Ishikawa (cell line): Measurements from ENCODE around the gene NUAK1.
A peak's percentile ranks its signal among the peaks of the same experiment; 100 is the strongest.

Experiments
- CEBPB ChIP-seq: IDR thresholded peaks from 2 replicates; pipeline ENCODE4 v1.6.1; 2012
- CREB1 ChIP-seq: IDR thresholded peaks from 2 replicates; pipeline ENCODE4 v1.6.1; 2012; ENCODE audit warnings: low read depth
- EGR1 ChIP-seq: IDR thresholded peaks from 2 replicates; pipeline ENCODE4 v1.6.1; 2012
- EP300 ChIP-seq: IDR thresholded peaks from 2 replicates; pipeline ENCODE4 v1.6.1; 2012; ENCODE audit warnings: borderline replicate concordance
- FOXM1 ChIP-seq: IDR thresholded peaks from 2 replicates; pipeline ENCODE4 v1.6.1; 2012; ENCODE audit warnings: low read depth, borderline replicate concordance
- MAX ChIP-seq: IDR thresholded peaks from 2 replicates; pipeline ENCODE4 v1.6.1; 2012
- NFIC ChIP-seq: IDR thresholded peaks from 2 replicates; pipeline ENCODE4 v1.6.1; 2012
- RAD21 ChIP-seq: IDR thresholded peaks from 2 replicates; pipeline ENCODE4 v1.6.1; 2012; ENCODE audit warnings: low read depth
- REST ChIP-seq: IDR thresholded peaks from 2 replicates; pipeline ENCODE4 v1.6.1; 2012; ENCODE audit warnings: low read depth, mild to moderate bottlenecking
- TAF1 ChIP-seq: IDR thresholded peaks from 2 replicates; pipeline ENCODE4 v1.6.1; 2012; ENCODE audit warnings: low read depth, mild to moderate bottlenecking
- TCF12 ChIP-seq: IDR thresholded peaks from 2 replicates; pipeline ENCODE4 v1.6.1; 2012; ENCODE audit warnings: low read depth
- TEAD4 ChIP-seq: IDR thresholded peaks from 2 replicates; pipeline ENCODE4 v1.6.1; 2012
- USF1 ChIP-seq: IDR thresholded peaks from 2 replicates; pipeline ENCODE4 v1.6.1; 2012
- YY1 ChIP-seq: IDR thresholded peaks from 2 replicates; pipeline ENCODE4 v1.6.1; 2012; ENCODE audit warnings: low read depth
- ZBTB7A ChIP-seq: IDR thresholded peaks from 2 replicates; pipeline ENCODE4 v1.6.1; 2012; ENCODE audit warnings: low read depth

Gene NUAK1

GRCh38 chr12:106084014-106084671, 54.6 kb downstream of the NUAK1 start:
- TF ChIP-seq TAF1 (0 out of 2 replicates have a peak, but pooled peaks have one; percentile 34), NFIC (peak; percentile 49), FOXM1 (peak; percentile 66; the same call in 1 of the 2 replicates), USF1 (no peak), CEBPB (no peak), EGR1 (no peak), CREB1 (no peak), EP300 (peak; percentile 88), MAX (no peak), TEAD4 (peak; percentile 97), TCF12 (peak; percentile 88), REST (no peak), ZBTB7A (no peak), RAD21 (no peak; the same call in 1 of the 2 replicates), YY1 (no peak)

- TF ChIP-seq TCF12: no peak
- no peak for TF ChIP-seq TAF1
- no peak for TF ChIP-seq REST
- no peak for TF ChIP-seq CREB1
- no peak for TF ChIP-seq YY1
Measured at GRCh38 chr12:106082216-106083175, 56.3 kb downstream of the NUAK1 start.

- TF ChIP-seq USF1: no peak
Measured at GRCh38 chr12:106081606-106082005, 57.1 kb downstream of the NUAK1 start.

GRCh38 chr12:106080791-106081170, 58.0 kb downstream of the NUAK1 start:
- TF ChIP-seq EGR1 (no peak), ZBTB7A (no peak), RAD21 (no peak), FOXM1 (no peak), CEBPB (no peak), TCF12 (no peak), TEAD4 (no peak), NFIC (no peak)

GRCh38 chr12:106080041-106080790, 58.5 kb downstream of the NUAK1 start:
- TF ChIP-seq TEAD4: peak; percentile 33; the same call in 1 of the 2 replicates
- TF ChIP-seq EGR1: no peak

- no peak for TF ChIP-seq YY1
- TF ChIP-seq ZBTB7A: no peak
- TF ChIP-seq MAX: no peak
- TF ChIP-seq CREB1: no peak
- no peak for TF ChIP-seq REST
- TF ChIP-seq TCF12: no peak
- TF ChIP-seq TAF1: no peak
- no peak for TF ChIP-seq NFIC
- no peak for TF ChIP-seq EP300
- TF ChIP-seq CEBPB: no peak
- no peak for TF ChIP-seq RAD21
- no peak for TF ChIP-seq FOXM1
- no peak for TF ChIP-seq EGR1
- no peak for TF ChIP-seq TEAD4
- no peak for TF ChIP-seq USF1
Measured at GRCh38 chr12:106079148-106079738, 59.5 kb downstream of the NUAK1 start.
